ENCODE results near the gene HES6.
A peak's percentile ranks its signal among the peaks of the same experiment; 100 is the strongest.

HES6 gene, protein sequence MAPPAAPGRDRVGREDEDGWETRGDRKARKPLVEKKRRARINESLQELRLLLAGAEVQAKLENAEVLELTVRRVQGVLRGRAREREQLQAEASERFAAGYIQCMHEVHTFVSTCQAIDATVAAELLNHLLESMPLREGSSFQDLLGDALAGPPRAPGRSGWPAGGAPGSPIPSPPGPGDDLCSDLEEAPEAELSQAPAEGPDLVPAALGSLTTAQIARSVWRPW

GRCh38 chr2:238239863-238240756 lies at the start of gene HES6:
TSS of gene HES6 (minus strand) at chr2:238240038. CDS start at chr2:238239905, 133 bp downstream.
- peak within 1 kb of the TSS; percentile 90 for H3K4me3 ChIP-seq (ENCODE audit: low read depth, low read length)
- H3K27ac ChIP-seq = peak within 1 kb of the TSS; percentile 100
- H3K36me3 ChIP-seq = peaks cover 26% of the 10 kb centered on the region
- no peaks in the 10 kb centered on the region for H3K27me3 ChIP-seq (ENCODE audit: insufficient read depth, low read depth, severe bottlenecking)
- TF ChIP-seq, protein P1, sequence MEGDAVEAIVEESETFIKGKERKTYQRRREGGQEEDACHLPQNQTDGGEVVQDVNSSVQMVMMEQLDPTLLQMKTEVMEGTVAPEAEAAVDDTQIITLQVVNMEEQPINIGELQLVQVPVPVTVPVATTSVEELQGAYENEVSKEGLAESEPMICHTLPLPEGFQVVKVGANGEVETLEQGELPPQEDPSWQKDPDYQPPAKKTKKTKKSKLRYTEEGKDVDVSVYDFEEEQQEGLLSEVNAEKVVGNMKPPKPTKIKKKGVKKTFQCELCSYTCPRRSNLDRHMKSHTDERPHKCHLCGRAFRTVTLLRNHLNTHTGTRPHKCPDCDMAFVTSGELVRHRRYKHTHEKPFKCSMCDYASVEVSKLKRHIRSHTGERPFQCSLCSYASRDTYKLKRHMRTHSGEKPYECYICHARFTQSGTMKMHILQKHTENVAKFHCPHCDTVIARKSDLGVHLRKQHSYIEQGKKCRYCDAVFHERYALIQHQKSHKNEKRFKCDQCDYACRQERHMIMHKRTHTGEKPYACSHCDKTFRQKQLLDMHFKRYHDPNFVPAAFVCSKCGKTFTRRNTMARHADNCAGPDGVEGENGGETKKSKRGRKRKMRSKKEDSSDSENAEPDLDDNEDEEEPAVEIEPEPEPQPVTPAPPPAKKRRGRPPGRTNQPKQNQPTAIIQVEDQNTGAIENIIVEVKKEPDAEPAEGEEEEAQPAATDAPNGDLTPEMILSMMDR (IDR thresholded peaks at IDR 0.05; ENCODE audit: low read depth, low read length) = no peak
- DNase-seq = peak; percentile 92
- H3K9me3 ChIP-seq (ENCODE audit: severe bottlenecking) = no peaks in the 10 kb centered on the region

DNA sequence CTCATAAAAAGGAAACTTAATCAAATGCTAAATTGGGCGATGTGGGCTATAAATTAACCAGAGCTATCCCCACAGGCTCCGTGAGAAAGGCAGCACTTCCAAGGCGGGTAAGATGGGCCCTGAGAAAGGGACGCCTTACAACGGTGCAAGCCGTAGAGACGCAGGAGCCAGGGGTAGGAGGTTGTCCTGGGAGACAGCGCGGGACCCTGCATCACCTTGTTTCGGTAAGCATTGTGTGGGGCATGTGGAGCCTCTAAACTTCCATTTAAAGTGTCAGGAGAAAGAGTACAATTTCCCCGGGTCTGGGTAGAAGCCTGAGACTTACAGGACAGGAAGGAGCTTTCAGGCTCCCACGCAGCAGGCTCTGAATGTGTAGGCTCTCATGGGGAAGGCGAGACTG lies 49.7 kb upstream of the HES6 start:
- Histone ChIP-seq H3K27ac (no peak overlapping the region), H3K36me3 (no peaks in the 10 kb centered on the region), H3K9me3 (ENCODE audit: severe bottlenecking) (no peaks in the 10 kb centered on the region), H3K27me3 (ENCODE audit: insufficient read depth, low read depth, severe bottlenecking) (no peaks in the 10 kb centered on the region), H3K4me3 (ENCODE audit: low read depth, low read length) (peak overlapping the region; percentile 56)
- TF ChIP-seq, protein P1 (IDR thresholded peaks at IDR 0.05; ENCODE audit: low read depth, low read length) = no peak
- DNase-seq = no peak

- DNase-seq = peak; percentile 98
- Histone ChIP-seq H3K27ac (peak overlapping the region; percentile 69), H3K36me3 (no peaks in the 10 kb centered on the region), H3K27me3 (ENCODE audit: insufficient read depth, low read depth, severe bottlenecking) (no peaks in the 10 kb centered on the region), H3K4me3 (ENCODE audit: low read depth, low read length) (peak overlapping the region; percentile 56), H3K9me3 (ENCODE audit: severe bottlenecking) (no peaks in the 10 kb centered on the region)
- TF ChIP-seq, protein P1 (IDR thresholded peaks at IDR 0.05; ENCODE audit: low read depth, low read length) = peak; percentile 40
Observed at GRCh38 chr2:238288650-238289573, 49.1 kb upstream of the HES6 start.

GRCh38 chr2:238287737-238288649 lies 48.2 kb upstream of the HES6 start, which contains the start of gene PER2:
TSS of gene PER2 (minus strand) at chr2:238288610. CDS start at chr2:238277936, 10,674 bp downstream.
- Histone ChIP-seq H3K27me3 (ENCODE audit: insufficient read depth, low read depth, severe bottlenecking) (no peaks in the 10 kb centered on the region), H3K27ac (peak within 1 kb of the TSS; percentile 69), H3K4me3 (ENCODE audit: low read depth, low read length) (peak within 1 kb of the TSS; percentile 80), H3K36me3 (no peaks in the 10 kb centered on the region), H3K9me3 (ENCODE audit: severe bottlenecking) (no peaks in the 10 kb centered on the region)
- DNase-seq = peak; percentile 42
- TF ChIP-seq, protein P1 (IDR thresholded peaks at IDR 0.05; ENCODE audit: low read depth, low read length) = peak; percentile 28; the same call in 1 of the 2 replicates

Measured in WERI-Rb-1 (cell line).